ENCODE data around the gene TLE2. TPM values are rescaled to one million over a fixed set of nuclear protein-coding genes. Genes with fewer than 3 reads are reported as not detected.

TLE2 gene
- total and polyA plus RNA-seq, 2 of the 4 experiments (the other 2 are of a cell fraction), result under 0.01 to 0.41 TPM

DNA sequence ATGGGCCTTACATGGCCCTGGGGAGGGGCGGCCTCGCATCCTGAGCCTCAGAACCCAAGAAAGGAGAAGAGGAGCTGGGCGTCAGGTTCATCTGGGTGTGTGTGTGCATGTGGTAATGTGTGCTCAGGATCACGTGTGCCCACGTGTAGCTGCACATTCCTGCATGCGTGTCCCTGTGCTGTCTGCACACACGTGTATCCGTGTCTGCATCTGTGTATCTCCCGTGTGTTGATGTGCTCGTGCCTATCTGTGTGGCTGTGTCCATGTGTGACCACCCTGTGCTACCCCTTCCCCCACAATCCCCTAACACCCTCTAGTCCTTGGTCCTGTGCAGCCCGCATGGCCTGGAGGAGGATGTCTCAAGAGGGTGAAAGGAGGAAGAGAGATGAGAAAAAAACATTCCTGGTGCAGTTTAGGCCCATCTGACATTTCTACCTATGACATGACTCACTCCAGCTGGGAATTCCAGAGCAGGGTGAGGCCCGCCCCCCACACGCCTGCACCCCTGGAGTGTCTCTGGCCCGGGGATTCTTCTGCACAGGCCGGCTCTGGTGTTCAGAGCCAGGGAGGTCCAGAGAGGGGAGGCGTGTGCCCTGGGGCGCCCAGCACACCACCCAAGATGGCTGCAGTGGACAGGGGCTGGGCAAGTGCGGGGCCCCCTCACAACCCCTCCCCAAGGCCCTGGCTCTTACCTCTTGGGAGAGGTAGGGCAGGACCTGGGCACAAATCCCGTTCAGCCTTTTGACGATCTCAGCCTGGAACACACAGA lies 26.1 kb upstream of the TLE2 start:
- Histone ChIP-seq H2AK9ac (replicated peaks; ENCODE audit: low read depth, low read length, poor library complexity) (no peak overlapping the region), H3K23ac (ENCODE audit: low read depth, low read length) (no peak overlapping the region), H3K4me2 (ENCODE audit: low read depth, low read length) (no peak overlapping the region), H2BK20ac (ENCODE audit: low read depth, low read length) (no peak overlapping the region), H3K9ac (ENCODE audit: low read depth, low read length) (no peak overlapping the region), H2BK5ac (ENCODE audit: low read depth, low read length, poor library complexity, severe bottlenecking) (no peak overlapping the region), H2AK5ac (ENCODE audit: low read depth, low read length) (peak overlapping the region; percentile 48; the same call in 1 of the 2 replicates), H2AFZ (replicated peaks; ENCODE audit: low read length, poor library complexity) (no peak overlapping the region), H3K9me1 (ENCODE audit: insufficient read depth, low read length) (peaks cover 7% of the 10 kb centered on the region), H3K4me1 (ENCODE audit: control insufficient read depth, insufficient read depth, low read length) (peaks cover 24% of the 10 kb centered on the region), H4K8ac (ENCODE audit: low read depth in 2 of 2, low read length in 2 of 2) (no peak overlapping the region), H3K79me1 (ENCODE audit: low read depth in 1 of 2, low read length in 2 of 2) (peaks cover 28 to 46% of the 10 kb centered on the region in 2 experiments), H3K4me3 (ENCODE audit: insufficient read depth, low read depth, low read length) (no peak overlapping the region), H4K91ac (ENCODE audit: insufficient read depth, low read depth, low read length) (no peak overlapping the region), H3K27ac (ENCODE audit: insufficient read depth, low read length) (no peak overlapping the region; the same call in 1 of the 2 replicates), H3K27me3 (ENCODE audit: control insufficient read depth, insufficient read depth, low read length) (no peaks in the 10 kb centered on the region), H3K18ac (ENCODE audit: low read depth, low read length) (no peak overlapping the region), H3K56ac (ENCODE audit: extremely low read depth, insufficient read depth, low read length) (no peak overlapping the region), H3K36me3 (ENCODE audit: control insufficient read depth, insufficient read depth, low read length) (peaks cover 61% of the 10 kb centered on the region), H4K5ac (ENCODE audit: low read depth, low read length) (no peak overlapping the region), H2BK120ac (ENCODE audit: low read depth, low read length) (no peak overlapping the region), H2BK15ac (ENCODE audit: low read depth, low read length) (no peak overlapping the region), H3K14ac (replicated peaks; ENCODE audit: low read depth, low read length) (no peak overlapping the region), H3K4ac (ENCODE audit: low read depth, low read length) (no peak overlapping the region), H3K9me3 (ENCODE audit: control insufficient read depth, insufficient read depth, low read length) (no peaks in the 10 kb centered on the region), H4K20me1 (ENCODE audit: insufficient read depth, low read length) (peaks cover 53% of the 10 kb centered on the region)
- no TSS peak for BruUV-seq (replicated peaks)
- dilution Hi-C loops (cut with HindIII; ENCODE audit: low sequenced_read_pairs, unreplicated experiment) (no loop called here), in situ Hi-C loops (cut with MboI; ENCODE audit: low sequenced_read_pairs) (no loop called here), intact Hi-C loops (cut with micrococcal nuclease) (no loop called here)
- ChIA-PET POLR2A (ENCODE audit: unreplicated experiment) (no interaction called here), CTCF (no interaction called here)
- TF ChIP-seq RFX5 (IDR thresholded peaks at IDR 0.05; ENCODE audit: low read depth, low read length) (no peak), RAD21 (IDR thresholded peaks at IDR 0.05; ENCODE audit: low read length) (no peak), POLR2A (IDR thresholded peaks at IDR 0.05; ENCODE audit: low read depth, low read length) (no peak), MAZ (IDR thresholded peaks at IDR 0.05; ENCODE audit: borderline replicate concordance, low read depth, low read length) (no peak), CHD1 (IDR thresholded peaks at IDR 0.05; ENCODE audit: low read depth, low read length) (no peak), MAFK (IDR thresholded peaks at IDR 0.05; ENCODE audit: low read depth, low read length) (no peak), BHLHE40 (IDR thresholded peaks at IDR 0.05; ENCODE audit: low read depth, low read length) (no peak), NFE2L2 (IDR thresholded peaks at IDR 0.05; ENCODE audit: low read depth, low read length) (no peak)
- TF ChIP-seq, protein P1, sequence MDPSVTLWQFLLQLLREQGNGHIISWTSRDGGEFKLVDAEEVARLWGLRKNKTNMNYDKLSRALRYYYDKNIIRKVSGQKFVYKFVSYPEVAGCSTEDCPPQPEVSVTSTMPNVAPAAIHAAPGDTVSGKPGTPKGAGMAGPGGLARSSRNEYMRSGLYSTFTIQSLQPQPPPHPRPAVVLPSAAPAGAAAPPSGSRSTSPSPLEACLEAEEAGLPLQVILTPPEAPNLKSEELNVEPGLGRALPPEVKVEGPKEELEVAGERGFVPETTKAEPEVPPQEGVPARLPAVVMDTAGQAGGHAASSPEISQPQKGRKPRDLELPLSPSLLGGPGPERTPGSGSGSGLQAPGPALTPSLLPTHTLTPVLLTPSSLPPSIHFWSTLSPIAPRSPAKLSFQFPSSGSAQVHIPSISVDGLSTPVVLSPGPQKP (IDR thresholded peaks at IDR 0.05; ENCODE audit: borderline replicate concordance, low read depth, low read length), result no peak
- DNase-seq (peak; percentile 17), ATAC-seq (ENCODE audit: low read depth) (peak; percentile 33)
- 81% methylated on average over 8 of the region's 20 CpGs; no CpG with 5 or more reads in 1 of the 2 experiments for WGBS, 2 experiments (ENCODE audit: extremely low coverage in 2 of 2, insufficient read length in 1 of 2)
